Loucy (cell line): ENCODE measurements around the gene CRYBG3.

ENCODE experiments used
- H2AFZ ChIP-seq: fragments of 200-600 bp; sonication (generic); 2 replicates; pipeline ENCODE4 v1.6.0; 2016; ENCODE audit warnings: antibody characterized with exemption, mild to moderate bottlenecking, low read length, moderate library complexity
- H3F3A ChIP-seq: fragments of 200-600 bp; 2 replicates; pipeline ENCODE4 v1.6.0; 2016; ENCODE audit warnings: antibody characterized with exemption, low read depth, mild to moderate bottlenecking
- H3K27me3 ChIP-seq: fragments of 200-600 bp; sonication (generic); 2 replicates; pipeline ENCODE4 v1.6.1; 2014; ENCODE audit warnings: low read length, mild to moderate bottlenecking; ENCODE audit not compliant: insufficient read depth, poor library complexity, severe bottlenecking
- H3K36me3 ChIP-seq: fragments of 200-600 bp; sonication (generic); 2 replicates; pipeline ENCODE4 v1.6.1; 2016; ENCODE audit warnings: low read length; ENCODE audit not compliant: insufficient read depth
- H3K4me1 ChIP-seq: fragments of 200-600 bp; sonication (generic); 2 replicates; pipeline ENCODE4 v1.5.1; 2014; ENCODE audit warnings: low read length, mild to moderate bottlenecking; ENCODE audit not compliant: insufficient read depth, poor library complexity, severe bottlenecking
- H3K4me2 ChIP-seq: fragments of 200-600 bp; sonication (generic); 2 replicates; pipeline ENCODE4 v1.6.0; 2014; ENCODE audit warnings: antibody characterized with exemption, low read length, low read depth, mild to moderate bottlenecking; ENCODE audit not compliant: poor library complexity, severe bottlenecking
- H3K4me3 ChIP-seq: fragments of 200-600 bp; sonication (generic); 2 replicates; pipeline ENCODE4 v1.5.1; 2014; ENCODE audit warnings: low read length, mild to moderate bottlenecking, mixed read lengths; ENCODE audit not compliant: poor library complexity, severe bottlenecking
- H3K79me2 ChIP-seq: fragments of 200-600 bp; sonication (generic); 2 replicates; pipeline ENCODE4 v1.6.1; 2014; ENCODE audit warnings: low read length; ENCODE audit not compliant: insufficient read depth
- H3K9ac ChIP-seq: fragments of 200-600 bp; sonication (generic); 2 replicates; pipeline ENCODE4 v1.6.0; 2014; ENCODE audit warnings: mild to moderate bottlenecking, low read depth, low read length, moderate library complexity; ENCODE audit not compliant: poor library complexity, severe bottlenecking
- H3K9me2 ChIP-seq: fragments of 200-600 bp; sonication (generic); replicated peaks from 2 replicates; pipeline ENCODE4 v1.6.1; 2016; ENCODE audit warnings: low read depth, low read length, mixed read lengths
- H3K9me3 ChIP-seq: fragments of 200-600 bp; sonication (generic); 2 replicates; pipeline ENCODE4 v1.6.1; 2014; ENCODE audit warnings: mild to moderate bottlenecking, antibody characterized with exemption, low read length, low read depth; ENCODE audit not compliant: insufficient read depth
- H4K20me1 ChIP-seq: fragments of 200-600 bp; sonication (generic); 2 replicates; pipeline ENCODE4 v1.6.0; 2014; ENCODE audit warnings: antibody characterized with exemption, low read length, mild to moderate bottlenecking; ENCODE audit not compliant: insufficient read depth, poor library complexity, severe bottlenecking
- CTCF ChIP-seq: fragments of 200-600 bp; sonication (generic); conservative IDR thresholded peaks from 2 replicates; pipeline ENCODE4 v1.5.1; 2014; ENCODE audit warnings: mild to moderate bottlenecking, antibody characterized with exemption, low read length
- EZH2phosphoT487 ChIP-seq: fragments of 200-600 bp; IDR thresholded peaks from 2 replicates; pipeline ENCODE4 v1.6.1; 2018; ENCODE audit warnings: antibody characterized with exemption, mild to moderate bottlenecking, moderate library complexity, borderline replicate concordance

The CRYBG3 gene

GRCh38 chr3:97983933-97984491 is 162.2 kb downstream of the CRYBG3 start:
- H3K9me2 ChIP-seq, result no peaks in the 10 kb centered on the region
- no peak overlapping the region for H3K4me2 ChIP-seq
- no peak overlapping the region for H3K9ac ChIP-seq
- TF ChIP-seq CTCF, result no peak
- no peak for TF ChIP-seq EZH2phosphoT487
- H4K20me1 ChIP-seq, result no peaks in the 10 kb centered on the region
- H2AFZ ChIP-seq, result no peak overlapping the region
- H3K4me1 ChIP-seq, result no peaks in the 10 kb centered on the region
- H3K9me3 ChIP-seq, result no peaks in the 10 kb centered on the region
- no peak overlapping the region for H3K4me3 ChIP-seq
- H3F3A ChIP-seq, result no peaks in the 10 kb centered on the region
- H3K36me3 ChIP-seq, result no peaks in the 10 kb centered on the region
- no peaks in the 10 kb centered on the region for H3K79me2 ChIP-seq
- H3K27me3 ChIP-seq, result no peaks in the 10 kb centered on the region

- no peak overlapping the region for H2AFZ ChIP-seq
- no peak overlapping the region for H3K9ac ChIP-seq
- no peaks in the 10 kb centered on the region for H3K9me2 ChIP-seq
- H3K4me3 ChIP-seq, result no peak overlapping the region
- no peaks in the 10 kb centered on the region for H4K20me1 ChIP-seq
- H3K4me1 ChIP-seq, result peaks cover 4% of the 10 kb centered on the region
- TF ChIP-seq CTCF, result no peak
- no peak for TF ChIP-seq EZH2phosphoT487
- no peaks in the 10 kb centered on the region for H3K27me3 ChIP-seq
- H3K9me3 ChIP-seq, result no peaks in the 10 kb centered on the region
- H3K79me2 ChIP-seq, result no peaks in the 10 kb centered on the region
- no peak overlapping the region for H3K4me2 ChIP-seq
- H3K36me3 ChIP-seq, result no peaks in the 10 kb centered on the region
- H3F3A ChIP-seq, result no peaks in the 10 kb centered on the region
Observed at GRCh38 chr3:97987306-97987705, 165.5 kb downstream of the CRYBG3 start.

- Histone ChIP-seq H3F3A (no peaks in the 10 kb centered on the region), H3K9ac (no peak overlapping the region), H3K4me1 (peaks cover 4% of the 10 kb centered on the region), H2AFZ (no peak overlapping the region), H3K36me3 (no peaks in the 10 kb centered on the region), H3K4me3 (no peak overlapping the region), H4K20me1 (no peaks in the 10 kb centered on the region), H3K79me2 (no peaks in the 10 kb centered on the region), H3K27me3 (no peaks in the 10 kb centered on the region), H3K9me3 (no peaks in the 10 kb centered on the region), H3K9me2 (no peaks in the 10 kb centered on the region), H3K4me2 (no peak overlapping the region)
- TF ChIP-seq EZH2phosphoT487, result no peak
- TF ChIP-seq CTCF, result no peak
Observed at GRCh38 chr3:97988784-97989568, 167.2 kb downstream of the CRYBG3 start.
